PC-9 (cell line): Measurements from ENCODE around the gene RETREG3. TPM values are rescaled to one million over a fixed set of nuclear protein-coding genes. Genes with fewer than 3 reads are reported as not detected.

Experiments
- BruUV-seq: library from RNA; stranded (reverse); fragments of 400-500 nt; replicated peaks from 2 replicates; lab custom pipeline; 2021; lab: Mats Ljungman, UMichigan
- CTCF ChIA-PET: fragments of 300-600 bp; sonication (Branson Sonifier 250); formaldehyde crosslinking; loops from one replicate; lab custom pipeline; 2022; ENCODE audit warnings: antibody characterized with exemption; lab: Charles Lee
- POLR2A ChIA-PET: fragments of 300-600 bp; sonication (Branson Sonifier 250); formaldehyde crosslinking; loops from one replicate; lab custom pipeline; 2022; ENCODE audit warnings: antibody characterized with exemption; ENCODE audit not compliant: unreplicated experiment; lab: Charles Lee
- DNase-seq, 2 experiments: peaks; one replicate each; pipeline versions ENCODE4 v3.0.0 to v3.0.0-alpha.2; 2015 to 2022; ENCODE audit warnings: mixed read lengths in 1 of 2
- H2AFZ ChIP-seq: fragments of 200-600 bp; sonication (generic); 2 replicates; pipeline ENCODE4 v1.8.1; 2017; ENCODE audit warnings: antibody characterized with exemption
- H3F3A ChIP-seq: fragments of 200-600 bp; sonication (generic); 2 replicates; pipeline ENCODE4 v1.8.1; 2017; ENCODE audit warnings: antibody characterized with exemption, mild to moderate bottlenecking, low read depth; ENCODE audit not compliant: insufficient read depth
- H3K27ac ChIP-seq: fragments of 200-600 bp; sonication (generic); 2 replicates; pipeline ENCODE4 v1.6.1; 2016; ENCODE audit warnings: mixed run types
- H3K27me3 ChIP-seq: fragments of 200-600 bp; sonication (generic); 2 replicates; pipeline ENCODE4 v1.6.1; 2016; ENCODE audit warnings: low read depth, mixed run types; ENCODE audit not compliant: insufficient read depth
- H3K36me3 ChIP-seq: fragments of 200-600 bp; sonication (generic); 2 replicates; pipeline ENCODE4 v1.6.1; 2016; ENCODE audit warnings: low read depth, mixed run types
- H3K4me1 ChIP-seq: fragments of 200-600 bp; sonication (generic); replicated peaks from 2 replicates; pipeline ENCODE4 v1.6.1; 2016; ENCODE audit warnings: mixed run types; ENCODE audit not compliant: insufficient read depth
- H3K4me2 ChIP-seq: fragments of 200-600 bp; sonication (generic); 2 replicates; pipeline ENCODE4 v1.6.1; 2017; ENCODE audit warnings: mixed run types
- H3K4me3 ChIP-seq: fragments of 200-600 bp; sonication (generic); 2 replicates; pipeline ENCODE4 v1.6.1; 2016; ENCODE audit warnings: mixed run types
- H3K79me2 ChIP-seq: fragments of 200-600 bp; sonication (generic); 2 replicates; pipeline ENCODE4 v1.6.1; 2017; ENCODE audit warnings: low read depth, mixed run types
- H3K9me2 ChIP-seq: fragments of 200-600 bp; sonication (generic); 2 replicates; pipeline ENCODE4 v1.8.1; 2017; ENCODE audit warnings: mild to moderate bottlenecking; ENCODE audit not compliant: insufficient read depth
- H3K9me3 ChIP-seq: fragments of 200-600 bp; sonication (generic); 2 replicates; pipeline ENCODE4 v1.8.1; 2016; ENCODE audit warnings: low read depth; ENCODE audit not compliant: insufficient read depth
- H4K20me1 ChIP-seq: fragments of 200-600 bp; sonication (generic); 2 replicates; pipeline ENCODE4 v1.8.1; 2017; ENCODE audit not compliant: insufficient read depth
- CTCF ChIP-seq: fragments of 200-600 bp; sonication (generic); conservative IDR thresholded peaks from 2 replicates; pipeline ENCODE4 v1.6.1; 2017; ENCODE audit warnings: mixed run types, antibody characterized with exemption, mild to moderate bottlenecking, moderate library complexity
- EZH2 ChIP-seq: fragments of 200-600 bp; sonication (generic); IDR thresholded peaks from 2 replicates; pipeline ENCODE4 v1.8.0; 2017; ENCODE audit warnings: antibody characterized with exemption, low read depth
- intact Hi-C: fragments of 100-400 bp; cut with micrococcal nuclease; formaldehyde crosslinking; loops from one replicate; pipeline ENCODE4 v1.10.0; 2022; ENCODE audit not compliant: unreplicated experiment
- total RNA-seq: library from RNA; stranded (reverse); gene quantifications from 2 replicates; pipeline ENCODE4 v1.2.3, GENCODE V29; 2021

Gene RETREG3
- total RNA-seq, 1 experiment from 2014 or later: 57.0 TPM

- H3K4me2 ChIP-seq: peak overlapping the region; percentile 99
- peaks cover 15% of the 10 kb centered on the region for H3K36me3 ChIP-seq
- intact Hi-C loops: loop anchor here (2.0 kb wide), 1 partner anchor 26 kb away; the partner anchor contains the start of gene NAGLU
- no peaks in the 10 kb centered on the region for H4K20me1 ChIP-seq
- POLR2A ChIA-PET: no interaction called here
- peak overlapping the region; percentile 81 for H3K4me3 ChIP-seq
- peaks cover 64% of the 10 kb centered on the region for H3F3A ChIP-seq
- BruUV-seq: no TSS peak
- CTCF ChIA-PET: interaction anchor here (0.7 kb wide), 1 partner anchor 8 kb away, joined by 3 read pairs; no protein-coding TSS in a partner anchor
- TF ChIP-seq EZH2: no peak
- TF ChIP-seq CTCF: no peak
- peaks cover 32% of the 10 kb centered on the region for H3K4me1 ChIP-seq
- H3K79me2 ChIP-seq: peaks cover 50% of the 10 kb centered on the region
- H3K27ac ChIP-seq: peak overlapping the region; percentile 81
- H3K27me3 ChIP-seq: no peaks in the 10 kb centered on the region
- DNase-seq: no peak
- H3K9me2 ChIP-seq: no peaks in the 10 kb centered on the region
- H2AFZ ChIP-seq: no peak overlapping the region
- no peaks in the 10 kb centered on the region for H3K9me3 ChIP-seq
Observed at GRCh38 chr17:42563143-42563509, 46.0 kb downstream of the RETREG3 start.

- Histone ChIP-seq H3K4me1 (peaks cover 28% of the 10 kb centered on the region), H3K4me3 (peak overlapping the region; percentile 81), H3K79me2 (peaks cover 44% of the 10 kb centered on the region), H3K9me2 (no peaks in the 10 kb centered on the region), H3F3A (peaks cover 64% of the 10 kb centered on the region), H3K27me3 (no peaks in the 10 kb centered on the region), H3K36me3 (peaks cover 15% of the 10 kb centered on the region), H4K20me1 (no peaks in the 10 kb centered on the region), H2AFZ (peak overlapping the region; percentile 90), H3K4me2 (peak overlapping the region; percentile 99), H3K27ac (peak overlapping the region; percentile 81), H3K9me3 (no peaks in the 10 kb centered on the region)
- DNase-seq: no peak
- POLR2A ChIA-PET: no interaction called here
- TF ChIP-seq CTCF (no peak), EZH2 (no peak)
- intact Hi-C loops: loop anchor here (2.0 kb wide), 1 partner anchor 26 kb away; the partner anchor contains the start of gene NAGLU
- CTCF ChIA-PET: no interaction called here
- BruUV-seq: TSS peak; percentile 56
Observed at GRCh38 chr17:42562388-42563142, 46.6 kb downstream of the RETREG3 start.

- H3K4me1 ChIP-seq: peaks cover 28% of the 10 kb centered on the region
- H2AFZ ChIP-seq: peak within 1 kb of the TSS; percentile 90
- POLR2A ChIA-PET: no interaction called here
- intact Hi-C loops: loop anchor here (2.0 kb wide), 1 partner anchor 25 kb away; the partner anchor contains the start of gene NAGLU
- BruUV-seq: no TSS peak
- no peaks in the 10 kb centered on the region for H4K20me1 ChIP-seq
- no peaks in the 10 kb centered on the region for H3K9me2 ChIP-seq
- peaks cover 64% of the 10 kb centered on the region for H3F3A ChIP-seq
- TF ChIP-seq EZH2 (no peak), CTCF (no peak)
- peak within 1 kb of the TSS; percentile 81 for H3K4me3 ChIP-seq
- DNase-seq: peak; percentile 88 to 90
- H3K27ac ChIP-seq: peak within 1 kb of the TSS; percentile 81
- no peaks in the 10 kb centered on the region for H3K9me3 ChIP-seq
- peaks cover 15% of the 10 kb centered on the region for H3K36me3 ChIP-seq
- no peaks in the 10 kb centered on the region for H3K27me3 ChIP-seq
- H3K4me2 ChIP-seq: peak within 1 kb of the TSS; percentile 99
- CTCF ChIA-PET: no interaction called here
- peaks cover 39% of the 10 kb centered on the region for H3K79me2 ChIP-seq
Observed at GRCh38 chr17:42561897-42562387, 47.2 kb downstream of the RETREG3 start, which contains the start of gene COASY. Gene COASY (plus strand): TSS chr17:42562148. CDS start chr17:42562623, 475 bp downstream.
